ENCODE results near the gene PCDH17. TPM values are rescaled to one million over a fixed set of nuclear protein-coding genes. Genes with fewer than 3 reads are reported as not detected.

Gene PCDH17
- total and polyA plus RNA-seq, 2 of the 8 experiments (the other 6 are each of a cell fraction or from before 2014, with no cell fraction given), result 0.20 to 0.60 TPM

DNA sequence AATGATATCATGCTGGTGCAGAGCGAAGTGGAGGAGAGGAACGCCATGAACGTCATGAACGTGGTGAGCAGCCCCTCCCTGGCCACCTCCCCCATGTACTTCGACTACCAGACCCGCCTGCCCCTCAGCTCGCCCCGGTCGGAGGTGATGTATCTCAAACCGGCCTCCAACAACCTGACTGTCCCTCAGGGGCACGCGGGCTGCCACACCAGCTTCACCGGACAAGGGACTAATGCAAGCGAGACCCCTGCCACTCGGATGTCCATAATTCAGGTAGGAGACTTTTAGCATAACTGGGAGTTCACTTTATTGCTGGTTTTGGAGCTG is 3.3 kb downstream of the PCDH17 start:
- H2AFZ ChIP-seq (ENCODE audit: low read length), result no peak overlapping the region
- H4K20me1 ChIP-seq (replicated peaks in 1 of 2; ENCODE audit: control insufficient read depth in 1 of 2, insufficient read depth in 2 of 2, low read length in 2 of 2), result peaks cover 0 to 3% of the 10 kb centered on the region in 2 experiments
- H4K91ac ChIP-seq (replicated peaks; ENCODE audit: insufficient read length, low read length), result no peak overlapping the region
- no peak overlapping the region for H2BK5ac ChIP-seq (ENCODE audit: low read depth, low read length)
- no peak for TF ChIP-seq TCF12 (IDR thresholded peaks at IDR 0.05; ENCODE audit: low read depth, low read length)
- no peak for TF ChIP-seq TBP (IDR thresholded peaks at IDR 0.05; ENCODE audit: low read depth, low read length)
- TF ChIP-seq SIX5 (IDR thresholded peaks at IDR 0.05; ENCODE audit: low read depth, low read length), result no peak
- no peak for TF ChIP-seq TEAD4 (IDR thresholded peaks at IDR 0.05; ENCODE audit: low read depth, low read length)
- TF ChIP-seq NANOG (IDR thresholded peaks at IDR 0.05; ENCODE audit: insufficient read depth, low read depth, low read length, poor library complexity, severe bottlenecking), result no peak
- no peak for TF ChIP-seq YY1 (IDR thresholded peaks at IDR 0.05; ENCODE audit: low read depth, low read length)
- no peak for TF ChIP-seq SIN3A (conservative IDR thresholded peaks at IDR 0.05 in 1 of 2, IDR thresholded peaks at IDR 0.05 in 1 of 2; ENCODE audit: low read depth in 1 of 2, low read length in 2 of 2)
- TF ChIP-seq SP2 (IDR thresholded peaks at IDR 0.05; ENCODE audit: low read length), result no peak
- H3K36me3 ChIP-seq (ENCODE audit: control insufficient read depth in 2 of 4, insufficient read depth in 4 of 4, low read length in 3 of 4), result peaks cover 0 to 5% (median 0%) of the 10 kb centered on the region in 4 experiments; a peak in 1 of 8 replicates
- no peak overlapping the region for H3K23ac ChIP-seq (ENCODE audit: insufficient read length)
- peaks cover 37% of the 10 kb centered on the region for H3K23me2 ChIP-seq (ENCODE audit: low read depth, low read length)
- no peak overlapping the region for H2AK5ac ChIP-seq (ENCODE audit: low read depth, low read length)
- no peaks in the 10 kb centered on the region for H3K79me1 ChIP-seq (ENCODE audit: low read depth, low read length)
- no peaks in the 10 kb centered on the region for H3K79me2 ChIP-seq (ENCODE audit: control insufficient read depth in 1 of 2, insufficient read depth in 2 of 2, low read length in 2 of 2)
- no peak overlapping the region for H2BK20ac ChIP-seq (ENCODE audit: low read length)
- H3K27me3 ChIP-seq (replicated peaks in 1 of 4; ENCODE audit: control insufficient read depth in 3 of 4, extremely low read depth in 1 of 4, insufficient read depth in 3 of 4, low read length in 3 of 4), result peaks cover 18 to 50% (median 43%) of the 10 kb centered on the region in 4 experiments
- peaks cover 0 to 10% of the 10 kb centered on the region in 2 experiments; a peak in 1 of 4 replicates for H3K9me3 ChIP-seq (ENCODE audit: insufficient read depth in 2 of 2, low read depth in 1 of 2, low read length in 1 of 2)
- peak overlapping the region in 1 of 2 experiments; percentile 98; a peak in 2 of 4 replicates for H3K4me2 ChIP-seq (ENCODE audit: insufficient read depth in 1 of 2, low read depth in 2 of 2, low read length in 2 of 2)
- peaks cover 0 to 18% (median 6%) of the 10 kb centered on the region in 4 experiments; a peak in 5 of 7 replicates for H3K4me1 ChIP-seq (replicated peaks in 1 of 4; ENCODE audit: control insufficient read depth in 3 of 4, insufficient read depth in 4 of 4, low read length in 3 of 4)
- no peak overlapping the region for H3K14ac ChIP-seq (ENCODE audit: insufficient read length)
- H3K4ac ChIP-seq (replicated peaks; ENCODE audit: insufficient read length, low read depth, low read length), result no peak overlapping the region
- peak overlapping the region in 1 of 4 experiments; percentile 31; a peak in 1 of 8 replicates for H3K4me3 ChIP-seq (ENCODE audit: extremely low read depth in 1 of 4, insufficient read depth in 2 of 4, low read depth in 3 of 4, low read length in 4 of 4)
- CTCF ChIA-PET (ENCODE audit: partially characterized antibody), result interaction anchor here (0.6 to 5.1 kb wide), 21 partner anchors 9 to 1083 kb away, joined by 3 to 38 read pairs (median 4); no protein-coding TSS in a partner anchor
- no peak overlapping the region for H4K8ac ChIP-seq (ENCODE audit: extremely low read depth, insufficient read depth, low read length)
- 95% methylated on average over 11 of the region's 15 CpGs; no CpG with 5 or more reads in 1 of the 2 experiments for WGBS, 2 experiments (ENCODE audit: extremely low coverage in 1 of 2, insufficient coverage in 1 of 2, insufficient read length in 1 of 2, insufficient replicate concordance in 2 of 2, low coverage in 1 of 2, low lambda C conversion rate in 2 of 2, missing lambda C conversion rate in 1 of 2)
- H2BK120ac ChIP-seq (replicated peaks; ENCODE audit: low read depth, low read length), result no peak overlapping the region
- H2BK15ac ChIP-seq (ENCODE audit: low read length), result no peak overlapping the region
- no peak overlapping the region for H3K18ac ChIP-seq (ENCODE audit: extremely low read depth, low read length)
- no peak overlapping the region for H4K5ac ChIP-seq (ENCODE audit: insufficient read length, low read depth, low read length)
- 0 out of 2 replicates have a peak overlapping the region, but pooled peaks have one; percentile 18 for H2BK12ac ChIP-seq (ENCODE audit: low read depth, low read length)
- H3K9ac ChIP-seq (replicated peaks in 1 of 4; ENCODE audit: extremely low read depth in 1 of 4, low read depth in 3 of 4, low read length in 3 of 4), result no peak overlapping the region
- H3K56ac ChIP-seq (replicated peaks; ENCODE audit: insufficient read length, low read depth, low read length), result no peak overlapping the region
- H3K27ac ChIP-seq (ENCODE audit: low read depth, low read length), result no peak overlapping the region
- POLR2A ChIA-PET (ENCODE audit: partially characterized antibody), result interaction anchor here (0.8 kb wide), 1 partner anchor 66 kb away, joined by 3 read pairs; no protein-coding TSS in a partner anchor
- DNase-seq (ENCODE audit: low read depth in 1 of 2, low spot score in 2 of 2) (no peak), FAIRE-seq (no peak)

All from H1 (cell line).